Neural cell (in vitro differentiated cells): ENCODE results near the gene USP10.

ENCODE experiments used
- CTCF ChIP-seq: fragments of 450-650 bp; IDR thresholded peaks from 2 replicates; pipeline ENCODE4 v1.5.1; 2014; ENCODE audit warnings: antibody characterized with exemption, mild to moderate bottlenecking, moderate library complexity; ENCODE audit not compliant: poor library complexity, severe bottlenecking
- EP300 ChIP-seq: fragments of 450-650 bp; conservative IDR thresholded peaks from 2 replicates; pipeline ENCODE4 v1.6.1; 2014; ENCODE audit warnings: antibody characterized with exemption, mild to moderate bottlenecking, moderate library complexity; ENCODE audit not compliant: poor library complexity, severe bottlenecking
- EZH2 ChIP-seq: fragments of 200-600, 300-800 bp; shearing (Covaris generic), sonication (generic); IDR thresholded peaks from 2 replicates; pipeline ENCODE4 v1.6.1; 2014; ENCODE audit warnings: antibody characterized with exemption, low read length, borderline replicate concordance, mild to moderate bottlenecking; ENCODE audit not compliant: insufficient read depth, poor library complexity, severe bottlenecking
- POLR2AphosphoS5 ChIP-seq: IDR thresholded peaks from 2 replicates; pipeline ENCODE4 v1.6.1; 2012
- REST ChIP-seq: IDR thresholded peaks from 2 replicates; pipeline ENCODE4 v1.6.1; 2012; ENCODE audit warnings: borderline replicate concordance
- SMC3 ChIP-seq: fragments of 450-650 bp; conservative IDR thresholded peaks from 2 replicates; pipeline ENCODE4 v1.6.1; 2014; ENCODE audit warnings: antibody characterized with exemption, mild to moderate bottlenecking, moderate library complexity; ENCODE audit not compliant: poor library complexity
- TAF1 ChIP-seq: IDR thresholded peaks from 2 replicates; pipeline ENCODE4 v1.6.1; 2012; ENCODE audit warnings: low read depth

- no peak for TF ChIP-seq TAF1
- no peak for TF ChIP-seq POLR2AphosphoS5
- TF ChIP-seq CTCF, result no peak
- no peak for TF ChIP-seq EP300
- no peak for TF ChIP-seq EZH2
- no peak for TF ChIP-seq SMC3
- TF ChIP-seq REST, result no peak
Measured at GRCh38 chr16:84665359-84665758, 34.4 kb upstream of the USP10 start.
